Measurements from ENCODE around the gene GNAS-AS1. TPM values are rescaled to one million over a fixed set of nuclear protein-coding genes. Genes with fewer than 3 reads are reported as not detected.

Gene GNAS-AS1
- total RNA-seq, 4 donors from 2014 or later = 0.42 to 1.9 (median 1.1) TPM

DNA sequence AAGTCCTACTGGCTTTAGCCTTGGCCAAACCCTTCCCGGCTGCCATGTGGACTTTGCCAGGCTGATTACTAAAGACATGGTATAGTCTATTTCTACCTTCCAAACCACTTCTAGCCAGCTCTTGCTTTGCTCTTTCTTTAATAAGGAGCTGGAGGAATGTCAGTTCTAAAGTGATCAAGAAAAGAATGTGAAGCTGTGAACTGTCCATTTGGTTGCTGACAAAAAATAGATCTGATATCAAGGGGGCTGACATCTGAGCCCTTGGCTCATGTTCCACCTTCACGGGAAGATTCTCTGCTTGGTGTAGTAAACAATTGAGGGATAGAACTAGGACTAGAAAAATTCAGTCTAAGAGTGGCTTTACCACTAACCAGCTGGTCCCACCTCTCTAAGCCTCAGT, 22.6 kb downstream of the GNAS-AS1 start:
- intact Hi-C loops (cut with DNase I) = no loop called here

DNA sequence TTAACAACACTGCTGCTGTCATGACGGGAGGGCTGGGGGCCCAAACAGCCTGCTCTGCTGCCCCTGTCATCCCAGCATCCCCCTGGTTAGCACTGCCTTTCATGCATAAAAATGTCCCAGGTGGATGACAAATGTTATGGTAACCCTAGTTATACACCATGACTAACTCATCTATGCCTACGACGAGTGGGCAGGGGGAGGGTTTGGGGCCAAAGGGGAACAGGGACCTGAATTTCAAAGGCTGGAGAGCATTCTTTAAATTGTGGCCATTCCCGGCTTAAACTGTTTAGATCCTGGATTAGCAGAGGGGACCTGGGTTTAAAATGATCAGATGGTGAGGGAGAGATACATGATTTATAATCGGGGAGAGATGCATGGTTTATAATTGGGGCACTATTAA, 24.4 kb downstream of the GNAS-AS1 start:
- Histone ChIP-seq H3K27ac (no peak overlapping the region), H3K9me3 (no peaks in the 10 kb centered on the region), H3K4me1 (peaks cover 0 to 9% of the 10 kb centered on the region in 2 donors), H3K27me3 (no peaks in the 10 kb centered on the region), H3K4me3 (replicated peaks in 1 of 3) (no peak overlapping the region), H3K36me3 (no peaks in the 10 kb centered on the region)
- TF ChIP-seq, protein P1, sequence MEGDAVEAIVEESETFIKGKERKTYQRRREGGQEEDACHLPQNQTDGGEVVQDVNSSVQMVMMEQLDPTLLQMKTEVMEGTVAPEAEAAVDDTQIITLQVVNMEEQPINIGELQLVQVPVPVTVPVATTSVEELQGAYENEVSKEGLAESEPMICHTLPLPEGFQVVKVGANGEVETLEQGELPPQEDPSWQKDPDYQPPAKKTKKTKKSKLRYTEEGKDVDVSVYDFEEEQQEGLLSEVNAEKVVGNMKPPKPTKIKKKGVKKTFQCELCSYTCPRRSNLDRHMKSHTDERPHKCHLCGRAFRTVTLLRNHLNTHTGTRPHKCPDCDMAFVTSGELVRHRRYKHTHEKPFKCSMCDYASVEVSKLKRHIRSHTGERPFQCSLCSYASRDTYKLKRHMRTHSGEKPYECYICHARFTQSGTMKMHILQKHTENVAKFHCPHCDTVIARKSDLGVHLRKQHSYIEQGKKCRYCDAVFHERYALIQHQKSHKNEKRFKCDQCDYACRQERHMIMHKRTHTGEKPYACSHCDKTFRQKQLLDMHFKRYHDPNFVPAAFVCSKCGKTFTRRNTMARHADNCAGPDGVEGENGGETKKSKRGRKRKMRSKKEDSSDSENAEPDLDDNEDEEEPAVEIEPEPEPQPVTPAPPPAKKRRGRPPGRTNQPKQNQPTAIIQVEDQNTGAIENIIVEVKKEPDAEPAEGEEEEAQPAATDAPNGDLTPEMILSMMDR (IDR thresholded peaks at IDR 0.05) = no peak
- TF ChIP-seq POLR2A (IDR thresholded peaks at IDR 0.05) = no peak
- 81 to 88% methylated on average over 5 of the region's 5 CpGs for WGBS, 2 donors
- no peak for DNase-seq
- intact Hi-C loops (cut with DNase I) = no loop called here

More for the DNA sequence above, 22.6 kb downstream of the GNAS-AS1 start:
- 90 to 98% methylated on average over 2 of the region's 2 CpGs for WGBS, 2 donors
- no peak for DNase-seq
- no peak overlapping the region for H3K4me3 ChIP-seq (replicated peaks in 1 of 3)
- H3K4me1 ChIP-seq = peaks cover 0 to 9% of the 10 kb centered on the region in 2 donors
- no peak for TF ChIP-seq POLR2A (IDR thresholded peaks at IDR 0.05)
- TF ChIP-seq, protein P1 (IDR thresholded peaks at IDR 0.05) = no peak
- H3K36me3 ChIP-seq = no peaks in the 10 kb centered on the region
- no peaks in the 10 kb centered on the region for H3K27me3 ChIP-seq
- no peaks in the 10 kb centered on the region for H3K9me3 ChIP-seq
- H3K27ac ChIP-seq = no peak overlapping the region

DNA sequence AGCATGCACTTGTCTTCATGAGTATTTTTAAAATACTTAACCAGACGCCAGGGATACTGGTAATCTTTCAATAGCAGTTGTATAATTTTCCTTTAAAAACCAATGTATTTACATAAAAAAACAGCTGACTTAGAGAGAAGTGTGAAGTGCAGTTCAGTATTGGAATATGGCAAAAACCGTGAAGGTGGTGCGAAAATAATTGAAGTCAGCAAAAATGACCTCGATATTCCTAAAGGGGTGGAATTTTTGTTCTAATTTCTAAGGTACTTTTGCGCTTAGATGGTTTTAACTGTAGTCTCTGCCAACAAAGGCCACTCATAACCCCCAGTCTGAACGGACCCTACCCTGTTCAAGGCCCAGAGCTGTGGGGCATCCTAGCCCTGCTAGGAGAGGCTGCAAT, 25.3 kb downstream of the GNAS-AS1 start:
- no peak for DNase-seq
- TF ChIP-seq POLR2A (IDR thresholded peaks at IDR 0.05) = no peak
- TF ChIP-seq, protein P1 (IDR thresholded peaks at IDR 0.05) = no peak
- H3K36me3 ChIP-seq = no peaks in the 10 kb centered on the region

DNA sequence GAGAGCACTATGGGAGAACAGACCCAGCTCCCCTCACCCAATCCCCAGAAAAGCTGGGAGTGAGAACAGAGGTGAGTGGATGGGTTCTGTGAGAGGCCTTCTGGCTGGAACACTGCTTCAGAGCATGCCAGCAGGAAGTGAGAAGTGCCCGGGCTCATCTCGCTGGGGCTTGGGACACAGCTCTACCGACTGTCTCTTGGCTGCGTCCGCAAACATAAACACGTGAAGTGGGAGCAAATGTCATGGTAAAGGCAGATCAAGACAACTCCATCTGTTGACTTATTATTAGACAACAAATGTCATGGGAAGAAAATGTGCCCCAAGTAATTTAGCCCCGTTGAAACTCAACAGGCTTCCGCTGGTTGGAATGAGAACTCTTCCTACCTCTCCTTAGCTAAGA, 25.9 kb downstream of the GNAS-AS1 start:
- intact Hi-C loops (cut with DNase I) = no loop called here
- WGBS, 2 donors = 82 to 91% methylated on average over 8 of the region's 8 CpGs
- TF ChIP-seq POLR2A (IDR thresholded peaks at IDR 0.05) = no peak
- TF ChIP-seq, protein P1 (IDR thresholded peaks at IDR 0.05) = no peak

More for the DNA sequence above, 25.3 kb downstream of the GNAS-AS1 start:
- Histone ChIP-seq H3K9me3 (no peaks in the 10 kb centered on the region), H3K27me3 (no peaks in the 10 kb centered on the region), H3K27ac (no peak overlapping the region), H3K4me3 (replicated peaks in 1 of 3) (no peak overlapping the region), H3K4me1 (peaks cover 0 to 9% of the 10 kb centered on the region in 2 donors)
- intact Hi-C loops (cut with DNase I) = no loop called here
- WGBS, 2 donors = 88 to 89% methylated on average over 6 of the region's 6 CpGs

DNA sequence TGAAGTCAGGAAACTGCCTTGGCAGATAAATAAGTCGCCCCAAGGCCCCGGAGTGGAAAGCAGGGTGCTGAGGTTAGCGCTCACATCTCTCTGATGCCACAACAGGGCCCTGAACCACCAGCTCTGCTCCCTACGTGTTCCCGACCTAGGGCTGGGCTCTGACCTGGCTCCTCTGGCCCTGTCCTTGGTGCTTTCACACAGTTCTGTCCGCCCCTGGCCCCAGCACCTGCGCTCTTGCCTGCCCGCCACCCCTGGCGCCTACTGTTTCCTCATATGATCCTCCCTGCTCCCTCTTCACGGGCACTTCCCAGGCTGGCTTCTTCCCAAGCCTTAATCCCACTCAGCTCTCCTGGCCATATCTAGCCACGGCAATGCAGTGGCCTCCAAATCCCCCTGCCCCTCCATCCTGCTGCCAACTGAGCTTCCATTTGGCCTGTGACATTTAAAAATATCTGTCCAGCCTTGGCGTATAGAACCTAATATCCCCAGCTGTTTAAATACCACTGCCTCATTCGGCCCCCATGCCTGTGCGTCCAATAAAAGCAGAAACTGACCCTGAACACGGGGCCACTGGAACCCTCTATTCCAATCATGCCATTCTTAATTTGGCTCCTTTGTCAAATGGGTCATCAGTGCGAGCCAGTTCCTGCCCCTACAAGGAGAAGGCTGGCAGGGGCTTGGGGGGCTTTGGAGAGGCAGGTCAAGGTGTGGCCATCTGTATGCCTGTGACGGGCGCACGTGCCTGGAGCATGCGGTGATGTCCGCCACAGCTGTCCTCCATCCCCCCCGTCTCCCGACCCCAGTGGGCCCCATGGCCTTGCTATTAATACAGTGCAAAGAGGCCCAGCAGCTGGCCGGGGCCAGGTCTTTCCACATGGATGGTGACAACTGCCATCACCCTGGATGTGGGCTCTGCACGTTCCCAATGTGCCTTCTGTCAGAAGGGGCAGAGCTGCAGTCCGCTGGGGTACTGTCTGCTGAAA, 27.7 kb downstream of the GNAS-AS1 start:
- Histone ChIP-seq H3K27me3 (no peaks in the 10 kb centered on the region), H3K9me3 (no peaks in the 10 kb centered on the region), H3K36me3 (no peaks in the 10 kb centered on the region), H3K27ac (no peak overlapping the region), H3K4me1 (no peaks in the 10 kb centered on the region), H3K4me3 (replicated peaks in 1 of 3) (no peak overlapping the region)
- no peak for DNase-seq
- WGBS, 2 donors = 93% methylated on average over 26 of the region's 26 CpGs
- TF ChIP-seq POLR2A (IDR thresholded peaks at IDR 0.05) = no peak
- TF ChIP-seq, protein P1 (IDR thresholded peaks at IDR 0.05) = no peak
- intact Hi-C loops (cut with DNase I) = no loop called here

More for the DNA sequence above, 25.9 kb downstream of the GNAS-AS1 start:
- H3K4me1 ChIP-seq = peaks cover 0 to 9% of the 10 kb centered on the region in 2 donors
- no peak overlapping the region for H3K4me3 ChIP-seq (replicated peaks in 1 of 3)
- H3K9me3 ChIP-seq = no peaks in the 10 kb centered on the region
- H3K36me3 ChIP-seq = no peaks in the 10 kb centered on the region
- no peak for DNase-seq
- no peak overlapping the region for H3K27ac ChIP-seq
- no peaks in the 10 kb centered on the region for H3K27me3 ChIP-seq

All from thyroid gland (tissue), 4 donors.